Prostate gland (tissue), 2 donors: ENCODE data around the gene EID2B. TPM values are rescaled to one million over a fixed set of nuclear protein-coding genes. Genes with fewer than 3 reads are reported as not detected.

ENCODE experiments used
- DNase-seq: peaks from one replicate; pipeline ENCODE4 v3.0.0-alpha.2; 2019; ENCODE audit warnings: low spot score
- H3K27ac ChIP-seq, 2 donors: fragments of 200-600 bp; sonication (generic); 2 replicates each; pipeline ENCODE4 v1.5.1; 2017 to 2019
- H3K27me3 ChIP-seq: fragments of 200-600 bp; sonication (generic); replicated peaks from 2 replicates; pipeline ENCODE4 v1.5.1; 2019; ENCODE audit not compliant: insufficient read depth
- H3K36me3 ChIP-seq, 2 donors: fragments of 200-600 bp; sonication (generic); 1 replicate in 1 of 2; 2 replicates in 1 of 2; pipeline versions ENCODE4 v1.5.1 to v1.8.1; 2017 to 2019
- H3K4me1 ChIP-seq: fragments of 200-600 bp; sonication (generic); replicated peaks from 2 replicates; pipeline ENCODE4 v1.5.1; 2019
- H3K4me3 ChIP-seq, 2 donors: fragments of 200-600 bp; sonication (generic); 2 replicates each; pipeline ENCODE4 v1.5.1; 2017 to 2019
- H3K9me3 ChIP-seq: fragments of 200-600 bp; sonication (generic); 2 replicates; pipeline ENCODE4 v1.5.1; 2017
- CTCF ChIP-seq, 4 experiments: fragments of 200-600 bp in 2 of 4; fragments of 450-650 bp in 2 of 4; sonication (generic) in 2 of 4; IDR thresholded peaks; 1 replicate in 3 of 4; 2 replicates in 1 of 4; pipeline ENCODE4 v1.5.1; 2016 to 2019; ENCODE audit warnings: antibody characterized with exemption in 4 of 4, mild to moderate bottlenecking in 2 of 4, moderate library complexity in 2 of 4
- POLR2A ChIP-seq: fragments of 450-650 bp; IDR thresholded peaks from one replicate; pipeline ENCODE4 v1.6.1; 2016; ENCODE audit warnings: antibody characterized with exemption, mild to moderate bottlenecking
- POLR2AphosphoS5 ChIP-seq: sonication (generic); formaldehyde crosslinking; IDR thresholded peaks from one replicate; pipeline ENCODE4 v1.6.1; 2017; ENCODE audit warnings: antibody characterized with exemption
- whole genome bisulfite sequencing: methylation state at CpG from one replicate; pipeline ENCODE4 v1.1.5; 2018; 5-methylcytosine and 5-hydroxymethylcytosine counted together
- intact Hi-C: fragments of 100-400 bp; cut with DNase I; formaldehyde crosslinking; loops from one replicate; pipeline ENCODE4 v1.14.2; 2022
- total RNA-seq, 2 donors: library from RNA; depleted of rRNA; stranded (reverse); fragments of >200 nt; gene quantifications; one replicate each; pipeline ENCODE4 v1.1.0, GENCODE V29; 2016

The EID2B gene
- total RNA-seq, 2 donors from 2014 or later: 2.6 to 4.5 TPM

- TF ChIP-seq CTCF (IDR thresholded peaks at IDR 0.05) (no peak), POLR2AphosphoS5 (no peak), POLR2A (no peak)
- no peaks in the 10 kb centered on the region for H3K9me3 ChIP-seq
- H3K4me3 ChIP-seq: no peak overlapping the region
- H3K27ac ChIP-seq: no peak overlapping the region
- H3K4me1 ChIP-seq: no peaks in the 10 kb centered on the region
- H3K27me3 ChIP-seq: no peaks in the 10 kb centered on the region
- H3K36me3 ChIP-seq: no peaks in the 10 kb centered on the region
- no peak for DNase-seq
- intact Hi-C loops: no loop called here
- 97% methylated on average over 3 of the region's 3 CpGs for WGBS
These were observed 7.4 kb downstream of the EID2B start for GRCh38 chr19:39525205-39525604.

- TF ChIP-seq POLR2A (no peak), POLR2AphosphoS5 (no peak), CTCF (IDR thresholded peaks at IDR 0.05) (no peak)
- intact Hi-C loops: no loop called here
- WGBS: 83% methylated on average over 8 of the region's 8 CpGs
- H3K36me3 ChIP-seq: no peaks in the 10 kb centered on the region
- H3K27me3 ChIP-seq: no peaks in the 10 kb centered on the region
- no peaks in the 10 kb centered on the region for H3K9me3 ChIP-seq
- no peaks in the 10 kb centered on the region for H3K4me1 ChIP-seq
- DNase-seq: no peak
- no peak overlapping the region for H3K27ac ChIP-seq
- H3K4me3 ChIP-seq: no peak overlapping the region
These were observed 8.2 kb downstream of the EID2B start for GRCh38 chr19:39524495-39524894.

GRCh38 chr19:39520541-39521484 lies 11.8 kb downstream of the EID2B start:
- intact Hi-C loops: no loop called here
- Histone ChIP-seq H3K4me3 (no peak overlapping the region), H3K27ac (no peak overlapping the region), H3K9me3 (no peaks in the 10 kb centered on the region), H3K27me3 (no peaks in the 10 kb centered on the region), H3K36me3 (no peaks in the 10 kb centered on the region), H3K4me1 (no peaks in the 10 kb centered on the region)
- WGBS: 90% methylated on average over 8 of the region's 8 CpGs
- TF ChIP-seq CTCF (IDR thresholded peaks at IDR 0.05) (no peak), POLR2AphosphoS5 (no peak), POLR2A (no peak)
- no peak for DNase-seq

- intact Hi-C loops: no loop called here
- Histone ChIP-seq H3K4me3 (no peak overlapping the region), H3K27ac (no peak overlapping the region), H3K9me3 (no peaks in the 10 kb centered on the region), H3K36me3 (no peaks in the 10 kb centered on the region), H3K27me3 (peaks cover 4% of the 10 kb centered on the region), H3K4me1 (peaks cover 7% of the 10 kb centered on the region)
- no peak for DNase-seq
- TF ChIP-seq CTCF (IDR thresholded peaks at IDR 0.05) (no peak), POLR2A (no peak), POLR2AphosphoS5 (no peak)
- WGBS: 56% methylated on average over 9 of the region's 9 CpGs
These were observed 13.7 kb downstream of the EID2B start for GRCh38 chr19:39518975-39519374.

GRCh38 chr19:39518458-39518857 lies 14.2 kb downstream of the EID2B start:
- H3K27ac ChIP-seq: no peak overlapping the region
- no peak overlapping the region for H3K4me3 ChIP-seq
- 61% methylated on average over 5 of the region's 5 CpGs for WGBS
- H3K36me3 ChIP-seq: no peaks in the 10 kb centered on the region
- TF ChIP-seq POLR2AphosphoS5 (no peak), CTCF (IDR thresholded peaks at IDR 0.05) (no peak), POLR2A (no peak)
- H3K4me1 ChIP-seq: peaks cover 7% of the 10 kb centered on the region
- no peak for DNase-seq
- intact Hi-C loops: no loop called here
- H3K9me3 ChIP-seq: no peaks in the 10 kb centered on the region
- peaks cover 5% of the 10 kb centered on the region for H3K27me3 ChIP-seq
